Stimulated activated CD4-positive, alpha-beta T cell treated with anti-CD3 and anti-CD28 coated beads, Interleukin-15, amount 100 ng/mL, for 48 hours (primary cell): ENCODE results near the gene HDHD3.
"Not testable (repeated sequence)": the region's sequence is repeated elsewhere in the genome, so short reads cannot be mapped to it uniquely, and the experiment has no call there.

Experiments used
- DNase-seq, 2 donors: peaks; one replicate each; pipeline ENCODE4 v3.0.0-alpha.2; 2020; ENCODE audit warnings: low read depth in 2 of 2

The HDHD3 gene

DNA sequence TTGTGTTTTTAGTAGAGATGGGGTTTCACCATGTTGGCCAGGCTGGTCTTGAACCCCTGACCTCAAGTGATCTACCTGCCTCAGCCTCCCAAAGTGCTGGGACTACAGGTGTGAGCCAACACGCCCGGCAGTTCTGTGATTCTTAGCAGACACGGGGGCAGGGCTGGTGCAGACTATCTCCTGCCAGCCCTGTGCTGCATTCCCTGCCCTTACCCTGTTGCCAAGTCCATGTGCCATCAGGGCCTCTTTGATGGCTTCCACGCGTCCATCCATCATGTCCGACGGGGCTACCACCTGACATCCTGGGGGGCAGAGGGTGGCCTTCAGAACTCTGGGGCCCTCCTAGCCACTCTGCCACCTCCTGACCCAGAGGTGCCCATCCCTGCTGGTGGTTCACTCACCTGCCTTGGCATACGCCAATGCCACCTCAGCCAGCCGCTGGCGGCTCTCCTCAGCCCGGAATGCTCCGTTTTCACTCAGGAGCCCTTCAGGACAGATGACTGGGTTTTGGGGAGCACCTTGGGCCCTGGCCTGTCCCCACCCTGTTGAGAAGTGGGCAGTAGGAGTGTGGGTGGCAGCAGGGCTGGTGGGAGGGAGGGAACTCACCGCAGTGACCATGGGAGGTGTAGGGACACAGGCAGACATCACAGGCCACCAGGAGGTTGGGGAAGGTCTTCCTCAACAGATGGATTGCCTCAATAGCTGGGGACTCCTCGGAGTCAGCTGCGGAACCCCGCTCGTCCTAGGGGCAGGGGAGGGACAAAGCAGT is 13.6 kb upstream of the HDHD3 start:
- no peak for DNase-seq

GRCh38 chr9:113389451-113389850 is 12.7 kb upstream of the HDHD3 start:
- no peak for DNase-seq

DNA sequence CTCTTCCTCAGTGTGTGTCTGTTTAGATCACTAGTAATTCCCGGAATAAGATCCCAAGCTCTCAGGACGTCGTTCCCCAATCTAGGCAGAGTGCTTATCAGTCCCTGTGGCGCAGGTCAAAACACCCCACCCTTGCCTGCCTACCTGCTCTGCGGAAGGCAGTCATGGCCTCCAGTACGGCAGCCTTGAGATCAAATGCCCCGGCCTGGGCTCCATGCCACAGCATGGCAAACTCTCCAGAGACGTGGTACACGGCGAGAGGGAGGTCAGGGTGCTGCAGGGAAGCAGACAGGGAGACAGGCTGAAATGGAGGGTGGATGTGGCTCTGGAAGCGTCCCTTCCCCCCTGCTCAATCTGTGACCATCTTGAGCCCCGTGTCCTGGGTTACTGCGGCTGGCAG is 12.0 kb upstream of the HDHD3 start:
- no peak for DNase-seq

DNA sequence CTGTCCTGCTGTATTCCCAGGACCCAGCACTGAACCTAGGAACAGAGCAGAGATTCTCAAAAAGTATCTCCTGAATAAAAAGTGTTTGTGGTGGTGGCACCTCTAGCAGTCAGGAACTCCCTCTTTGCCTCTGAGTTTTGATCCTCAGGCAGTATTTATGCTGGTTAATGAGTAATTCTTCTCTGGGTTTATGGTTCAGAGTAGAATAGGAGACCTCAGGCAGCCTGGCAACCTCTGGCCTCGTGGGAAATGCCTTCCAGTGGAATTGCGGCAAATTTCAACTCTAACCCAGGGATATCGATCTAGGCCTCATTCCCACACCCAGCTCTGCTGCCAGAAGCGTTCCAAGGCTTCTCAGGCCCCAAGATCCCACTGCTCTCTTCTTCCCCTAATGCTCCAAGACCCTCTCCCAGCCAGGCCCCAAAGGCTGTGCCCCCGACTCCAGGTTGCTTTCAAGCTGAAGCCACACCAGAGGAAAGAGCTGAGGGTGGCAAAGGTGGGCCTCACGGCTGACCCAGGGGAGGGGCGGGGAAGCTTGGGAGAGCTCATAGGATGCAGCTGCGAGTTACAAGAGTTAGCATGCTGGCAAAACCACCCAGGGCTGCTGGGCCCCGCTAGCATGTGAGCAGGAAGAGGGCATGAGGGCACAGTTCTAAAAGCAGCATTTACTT is 10.9 kb upstream of the HDHD3 start:
- DNase-seq, result no peak

- DNase-seq, result no peak
Observed at GRCh38 chr9:113386571-113387393, 10.0 kb upstream of the HDHD3 start.

DNA sequence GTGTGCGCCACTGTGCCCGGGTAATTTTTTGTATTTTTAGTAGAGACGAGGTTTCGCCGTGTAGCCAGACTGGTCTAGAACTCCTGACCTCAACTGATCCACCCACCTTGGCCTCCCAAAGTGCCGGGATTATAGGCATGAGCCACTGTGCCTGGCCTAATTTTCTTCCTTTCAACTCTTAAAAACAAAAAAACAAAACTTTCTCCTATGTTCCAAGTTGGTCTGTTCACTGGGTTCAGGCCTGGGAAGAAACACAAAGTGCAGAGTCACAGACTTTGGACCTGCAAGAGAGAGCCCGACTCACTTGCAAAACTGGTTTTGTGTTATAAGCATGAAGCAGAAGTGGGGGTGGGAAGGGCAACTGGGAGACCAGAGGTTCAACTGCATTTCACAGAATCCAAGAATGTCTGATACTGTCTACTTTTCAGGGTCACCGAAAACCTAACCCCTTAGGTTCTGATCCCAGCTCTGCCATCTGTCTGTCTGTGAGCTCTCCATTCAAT is 5.2 kb upstream of the HDHD3 start:
- no peak for DNase-seq

- not testable (repeated sequence) for DNase-seq
Observed at GRCh38 chr9:113381441-113381840, 4.7 kb upstream of the HDHD3 start.

GRCh38 chr9:113380869-113381378 is 4.1 kb upstream of the HDHD3 start:
- DNase-seq, result no peak

DNA sequence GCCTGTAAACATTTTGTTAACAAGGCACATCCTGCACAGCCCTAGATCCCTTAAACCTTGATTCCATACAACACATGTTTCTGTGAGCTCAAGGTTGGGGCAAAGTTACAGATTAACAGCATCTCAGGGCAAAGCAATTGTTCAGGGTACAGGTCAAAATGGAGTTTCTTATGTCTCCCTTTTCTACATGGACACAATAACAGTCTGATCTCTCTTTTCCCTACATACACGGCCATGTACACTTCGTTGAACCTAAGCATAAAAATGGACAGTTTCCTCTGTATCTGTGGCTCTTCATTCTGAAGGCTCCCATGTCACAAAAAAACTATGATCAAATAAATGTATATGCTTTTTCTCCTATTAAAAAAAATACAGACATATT is 3.0 kb upstream of the HDHD3 start:
- DNase-seq, result not testable (repeated sequence)

GRCh38 chr9:113379094-113379828 is 2.5 kb upstream of the HDHD3 start:
- not testable (repeated sequence) for DNase-seq

DNA sequence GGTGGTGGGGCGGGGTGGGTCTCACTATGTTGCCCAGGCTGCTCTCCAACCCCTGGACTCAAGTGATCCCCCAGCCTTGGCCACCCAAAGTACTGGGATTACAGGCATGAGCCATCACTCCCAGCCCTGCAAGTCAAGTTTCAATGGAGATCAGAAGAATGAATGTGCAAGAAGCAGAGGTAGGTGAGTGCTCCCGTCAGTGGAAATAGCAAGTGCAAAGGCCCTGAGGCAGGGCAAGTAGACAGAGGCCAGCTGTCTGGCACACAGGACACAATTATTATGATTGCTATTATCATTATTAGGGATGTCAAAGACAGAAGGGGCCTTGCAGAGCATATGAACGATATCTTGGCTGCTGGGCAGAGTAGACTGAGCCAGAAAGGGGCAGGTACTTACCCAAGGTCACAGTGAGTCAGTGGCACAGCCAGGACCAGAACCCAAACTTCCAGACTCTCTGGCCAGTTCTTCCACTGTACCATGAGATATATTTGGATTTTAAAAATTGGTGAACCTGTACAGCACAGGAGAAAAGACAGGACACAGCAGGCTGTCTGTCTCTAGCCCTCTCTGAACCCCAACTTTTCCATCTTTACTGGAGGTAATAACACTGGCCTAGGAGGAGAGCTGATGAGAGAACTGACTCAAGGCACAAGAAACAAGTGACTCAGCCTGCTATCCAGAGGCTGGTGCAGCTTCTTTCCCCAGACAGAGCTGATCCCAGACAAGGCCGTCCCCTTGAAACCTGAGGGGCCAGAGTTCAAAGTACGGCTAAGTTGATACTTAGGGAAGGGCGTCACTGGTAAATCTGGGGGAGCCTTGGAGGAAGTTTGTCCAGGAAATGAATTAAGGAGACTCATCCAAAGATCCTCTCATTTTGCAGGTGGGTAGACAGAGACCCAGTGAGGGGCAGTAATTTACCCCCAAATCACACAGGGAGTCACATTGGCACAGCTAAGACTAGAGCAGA is 1.4 kb downstream of the HDHD3 start:
- DNase-seq, result no peak

DNA sequence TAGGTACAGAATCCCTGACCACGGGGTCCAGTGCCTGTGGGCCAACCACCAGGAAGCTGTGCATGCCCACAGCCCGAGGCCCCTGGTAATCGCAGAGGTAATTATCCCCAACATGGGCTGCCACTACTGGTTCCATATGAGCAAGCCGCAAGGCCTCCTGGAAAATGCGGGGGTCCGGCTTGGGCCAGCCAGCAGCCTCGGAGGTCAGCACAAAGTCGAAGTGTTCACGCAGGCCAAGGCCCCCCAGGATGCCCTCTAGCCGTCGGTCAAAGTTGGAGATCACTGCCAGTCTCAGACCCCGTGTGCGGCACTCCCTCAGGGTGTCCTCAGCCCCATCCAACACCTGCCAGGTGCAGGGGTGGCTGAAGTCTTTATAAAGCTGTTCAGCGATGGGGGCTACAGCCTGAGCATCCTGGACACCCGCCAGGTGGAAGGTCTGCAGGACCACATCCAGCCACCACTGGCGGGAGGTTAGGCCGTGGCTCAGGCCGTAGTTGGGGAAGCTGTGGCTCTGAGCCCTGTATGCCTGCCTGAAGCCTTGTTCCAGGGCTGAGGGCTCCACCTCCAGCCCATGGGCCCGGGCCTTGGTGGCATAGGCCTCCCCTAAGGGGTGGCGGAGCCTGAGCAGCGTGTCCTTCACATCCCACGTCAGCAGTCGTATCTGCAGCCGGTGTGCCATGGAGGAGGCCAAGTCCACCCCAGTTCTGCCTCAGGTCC is 3.0 kb downstream of the HDHD3 start:
- DNase-seq, result no peak

DNA sequence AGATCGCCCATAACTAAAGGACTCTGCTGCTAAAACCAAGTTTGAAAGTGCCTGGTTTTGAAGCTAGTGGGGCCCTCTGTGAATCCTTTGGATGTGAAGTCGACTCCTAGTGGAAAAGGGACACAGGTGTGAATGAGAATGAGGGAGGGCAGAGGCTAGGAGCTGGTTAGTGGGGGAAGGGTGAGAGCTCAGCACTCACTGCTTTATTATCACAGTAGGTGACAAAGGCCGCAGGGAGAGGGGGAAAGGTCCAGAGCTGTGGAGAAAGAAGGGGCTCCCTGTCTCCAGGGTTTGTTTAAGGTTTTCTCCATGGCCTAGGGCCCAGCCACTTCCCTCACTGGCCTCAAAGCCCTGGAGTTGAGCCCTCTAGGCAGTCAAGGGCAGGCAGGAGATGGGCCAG is 3.5 kb downstream of the HDHD3 start:
- DNase-seq, result no peak

GRCh38 chr9:113372059-113372458 is 4.7 kb downstream of the HDHD3 start:
- DNase-seq, result no peak

DNA sequence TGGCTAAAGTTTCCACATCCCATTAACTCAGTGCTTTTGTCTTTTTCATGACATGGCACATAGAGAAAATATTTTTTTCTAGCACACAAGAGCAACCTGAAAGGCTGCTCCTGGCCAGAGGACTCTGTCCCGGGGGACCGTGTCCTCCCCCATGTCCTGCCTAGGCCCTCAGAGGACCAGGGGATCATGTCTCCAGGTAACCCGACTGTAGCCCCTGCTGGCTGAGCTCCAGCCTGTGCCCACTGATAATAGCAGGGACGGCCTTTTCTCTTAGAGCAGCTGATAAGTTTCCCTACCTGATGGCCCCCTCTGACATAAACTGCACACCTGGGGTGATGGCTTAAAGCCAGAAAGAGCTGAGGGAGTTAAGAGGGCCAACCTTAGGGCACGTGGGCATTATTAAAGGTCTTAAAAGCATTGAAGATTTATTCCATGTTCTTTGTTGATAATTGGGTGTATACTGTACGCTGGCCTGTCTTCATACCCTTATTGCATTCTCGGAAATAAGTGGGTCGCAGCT is 5.9 kb downstream of the HDHD3 start:
- DNase-seq, result no peak

DNA sequence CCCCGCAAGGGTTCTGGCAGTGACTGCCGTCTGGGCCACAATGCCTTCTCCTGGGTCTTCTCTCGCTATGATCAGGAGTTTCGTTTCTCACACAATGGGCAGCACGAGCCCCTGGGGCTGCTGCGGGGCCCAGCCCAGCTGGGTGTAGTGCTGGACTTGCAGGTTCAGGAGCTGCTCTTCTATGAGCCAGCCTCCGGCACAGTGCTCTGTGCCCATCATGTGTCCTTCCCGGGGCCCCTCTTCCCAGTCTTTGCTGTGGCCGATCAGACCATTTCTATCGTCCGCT is 7.0 kb downstream of the HDHD3 start:
- no peak for DNase-seq

- no peak for DNase-seq
Observed at GRCh38 chr9:113368982-113369854, 7.6 kb downstream of the HDHD3 start.

DNA sequence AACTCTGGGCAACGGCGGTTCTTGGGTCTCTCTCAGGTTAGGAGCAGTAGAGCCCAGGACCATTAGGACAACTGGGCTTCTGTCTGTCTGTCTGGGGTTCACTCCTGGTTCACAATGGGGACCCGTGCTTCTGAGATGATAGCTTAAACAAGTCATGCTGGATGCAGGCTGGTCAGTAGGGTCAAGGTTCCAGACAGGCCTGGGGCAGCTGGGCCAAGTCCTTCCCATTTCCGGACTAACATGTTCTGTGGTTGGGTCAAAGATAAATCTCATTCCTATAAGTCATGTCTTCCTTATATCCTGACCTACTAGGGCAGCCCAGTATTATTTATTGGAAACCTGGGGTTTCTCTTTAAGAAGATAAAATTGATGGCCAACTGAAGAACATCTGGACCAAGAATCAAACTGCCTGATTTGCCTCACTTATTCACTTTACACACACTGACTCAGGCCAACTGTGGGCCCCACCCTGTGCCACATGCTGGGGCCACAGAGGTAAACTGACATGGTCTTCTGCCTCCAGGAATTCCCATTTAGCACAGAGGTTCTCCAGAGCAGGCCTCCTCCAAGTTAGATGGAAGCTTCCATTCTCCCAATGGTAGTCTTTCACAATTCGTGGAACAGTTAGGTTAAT is 8.3 kb downstream of the HDHD3 start:
- no peak for DNase-seq
